ENCODE measurements around the gene REXO2. TPM values are rescaled to one million over a fixed set of nuclear protein-coding genes. Genes with fewer than 3 reads are reported as not detected.

Gene REXO2
- total and polyA plus RNA-seq, 2 of the 4 experiments (the other 2 are of a cell fraction) = 179 to 255 TPM

DNA sequence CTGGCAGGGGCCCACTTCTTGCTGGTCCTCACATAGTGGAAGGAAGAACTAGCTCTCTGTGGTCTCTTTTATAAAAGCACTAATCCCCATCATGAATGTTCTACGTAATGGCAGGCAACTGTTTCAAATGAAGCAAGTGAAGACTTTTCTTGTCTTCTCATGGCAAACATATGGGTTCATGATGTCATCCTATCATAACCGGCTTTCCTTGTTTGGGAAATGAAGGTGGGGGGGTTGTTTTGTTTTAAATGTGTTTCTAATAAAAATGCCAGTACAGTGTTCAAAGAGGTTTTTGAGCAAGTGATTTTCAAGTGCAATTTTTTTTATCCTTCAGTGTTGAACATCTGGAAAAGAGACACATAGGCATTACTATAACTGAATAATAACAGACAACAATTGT is 33.4 kb downstream of the REXO2 start:
- dilution Hi-C loops (cut with HindIII; ENCODE audit: low sequenced_read_pairs, unreplicated experiment) = no loop called here
- intact Hi-C loops (cut with micrococcal nuclease) = no loop called here
- no peak overlapping the region for H3K23ac ChIP-seq (ENCODE audit: low read depth, low read length)
- no peaks in the 10 kb centered on the region for H3K4me1 ChIP-seq (ENCODE audit: control insufficient read depth, insufficient read depth, low read length)
- H3K56ac ChIP-seq (ENCODE audit: extremely low read depth, insufficient read depth, low read length) = no peak overlapping the region
- H3K9me3 ChIP-seq (ENCODE audit: control insufficient read depth, insufficient read depth, low read length) = no peaks in the 10 kb centered on the region
- no peak overlapping the region for H4K8ac ChIP-seq (ENCODE audit: low read depth in 2 of 2, low read length in 2 of 2)
- no peak overlapping the region for H2BK120ac ChIP-seq (ENCODE audit: low read depth, low read length)
- H3K9ac ChIP-seq (ENCODE audit: low read depth, low read length) = no peak overlapping the region
- no peak overlapping the region for H3K4me2 ChIP-seq (ENCODE audit: low read depth, low read length)
- no peak overlapping the region for H2AK9ac ChIP-seq (replicated peaks; ENCODE audit: low read depth, low read length, poor library complexity)
- no peak overlapping the region for H2AFZ ChIP-seq (replicated peaks; ENCODE audit: low read length, poor library complexity)
- H2AK5ac ChIP-seq (ENCODE audit: low read depth, low read length) = no peak overlapping the region
- no peak overlapping the region for H4K91ac ChIP-seq (ENCODE audit: insufficient read depth, low read depth, low read length)
- no TSS peak for BruUV-seq (replicated peaks)
- H3K27me3 ChIP-seq (ENCODE audit: control insufficient read depth, insufficient read depth, low read length) = no peaks in the 10 kb centered on the region
- DNase-seq (no peak), ATAC-seq (ENCODE audit: low read depth) (no peak)
- no peak overlapping the region for H2BK15ac ChIP-seq (ENCODE audit: low read depth, low read length)
- H3K4me3 ChIP-seq (ENCODE audit: insufficient read depth, low read depth, low read length) = no peak overlapping the region
- no peak overlapping the region for H3K4ac ChIP-seq (ENCODE audit: low read depth, low read length)
- H4K20me1 ChIP-seq (ENCODE audit: insufficient read depth, low read length) = no peaks in the 10 kb centered on the region
- in situ Hi-C loops (cut with MboI; ENCODE audit: low sequenced_read_pairs) = no loop called here
- TF ChIP-seq NFE2L2 (IDR thresholded peaks at IDR 0.05; ENCODE audit: low read depth, low read length) = no peak
- no peak for TF ChIP-seq POLR2A (IDR thresholded peaks at IDR 0.05; ENCODE audit: low read depth, low read length)
- TF ChIP-seq, protein P1, sequence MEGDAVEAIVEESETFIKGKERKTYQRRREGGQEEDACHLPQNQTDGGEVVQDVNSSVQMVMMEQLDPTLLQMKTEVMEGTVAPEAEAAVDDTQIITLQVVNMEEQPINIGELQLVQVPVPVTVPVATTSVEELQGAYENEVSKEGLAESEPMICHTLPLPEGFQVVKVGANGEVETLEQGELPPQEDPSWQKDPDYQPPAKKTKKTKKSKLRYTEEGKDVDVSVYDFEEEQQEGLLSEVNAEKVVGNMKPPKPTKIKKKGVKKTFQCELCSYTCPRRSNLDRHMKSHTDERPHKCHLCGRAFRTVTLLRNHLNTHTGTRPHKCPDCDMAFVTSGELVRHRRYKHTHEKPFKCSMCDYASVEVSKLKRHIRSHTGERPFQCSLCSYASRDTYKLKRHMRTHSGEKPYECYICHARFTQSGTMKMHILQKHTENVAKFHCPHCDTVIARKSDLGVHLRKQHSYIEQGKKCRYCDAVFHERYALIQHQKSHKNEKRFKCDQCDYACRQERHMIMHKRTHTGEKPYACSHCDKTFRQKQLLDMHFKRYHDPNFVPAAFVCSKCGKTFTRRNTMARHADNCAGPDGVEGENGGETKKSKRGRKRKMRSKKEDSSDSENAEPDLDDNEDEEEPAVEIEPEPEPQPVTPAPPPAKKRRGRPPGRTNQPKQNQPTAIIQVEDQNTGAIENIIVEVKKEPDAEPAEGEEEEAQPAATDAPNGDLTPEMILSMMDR (conservative IDR thresholded peaks at IDR 0.05; ENCODE audit: low read depth, low read length) = no peak
- TF ChIP-seq SMC3 (IDR thresholded peaks at IDR 0.05; ENCODE audit: low read depth, low read length) = no peak
- H3K14ac ChIP-seq (replicated peaks; ENCODE audit: low read depth, low read length) = no peak overlapping the region
- H3K9me1 ChIP-seq (ENCODE audit: insufficient read depth, low read length) = no peaks in the 10 kb centered on the region
- H4K5ac ChIP-seq (ENCODE audit: low read depth, low read length) = no peak overlapping the region
- CTCF ChIA-PET = no interaction called here
- no peak overlapping the region for H3K18ac ChIP-seq (ENCODE audit: low read depth, low read length)
- H3K79me1 ChIP-seq (ENCODE audit: low read depth in 1 of 2, low read length in 2 of 2) = no peaks in the 10 kb centered on the region
- H3K36me3 ChIP-seq (ENCODE audit: control insufficient read depth, insufficient read depth, low read length) = no peaks in the 10 kb centered on the region
- no peak overlapping the region for H2BK5ac ChIP-seq (ENCODE audit: low read depth, low read length, poor library complexity, severe bottlenecking)
- no peak overlapping the region for H2BK20ac ChIP-seq (ENCODE audit: low read depth, low read length)
- POLR2A ChIA-PET (ENCODE audit: unreplicated experiment) = no interaction called here
- H3K27ac ChIP-seq (ENCODE audit: insufficient read depth, low read length) = no peak overlapping the region
- no CpG with 5 or more reads among the region's 2 CpGs for WGBS, 2 experiments (ENCODE audit: extremely low coverage in 2 of 2, insufficient read length in 1 of 2)
